Neural cell (in vitro differentiated cells): ENCODE results near the gene KRT16.

Experiments
- CTCF ChIP-seq: fragments of 450-650 bp; IDR thresholded peaks from 2 replicates; pipeline ENCODE4 v1.5.1; 2014; ENCODE audit warnings: antibody characterized with exemption, mild to moderate bottlenecking, moderate library complexity; ENCODE audit not compliant: poor library complexity, severe bottlenecking
- EP300 ChIP-seq: fragments of 450-650 bp; conservative IDR thresholded peaks from 2 replicates; pipeline ENCODE4 v1.6.1; 2014; ENCODE audit warnings: antibody characterized with exemption, mild to moderate bottlenecking, moderate library complexity; ENCODE audit not compliant: poor library complexity, severe bottlenecking
- POLR2AphosphoS5 ChIP-seq: IDR thresholded peaks from 2 replicates; pipeline ENCODE4 v1.6.1; 2012
- REST ChIP-seq: IDR thresholded peaks from 2 replicates; pipeline ENCODE4 v1.6.1; 2012; ENCODE audit warnings: borderline replicate concordance
- SMC3 ChIP-seq: fragments of 450-650 bp; conservative IDR thresholded peaks from 2 replicates; pipeline ENCODE4 v1.6.1; 2014; ENCODE audit warnings: antibody characterized with exemption, mild to moderate bottlenecking, moderate library complexity; ENCODE audit not compliant: poor library complexity
- TAF1 ChIP-seq: IDR thresholded peaks from 2 replicates; pipeline ENCODE4 v1.6.1; 2012; ENCODE audit warnings: low read depth

GRCh38 chr17:41619036-41619926 is 6.7 kb upstream of the KRT16 start:
- TF ChIP-seq EP300 (no peak), SMC3 (no peak), CTCF (no peak), TAF1 (no peak), POLR2AphosphoS5 (no peak), REST (no peak)
